DMS 273 (cell line): ENCODE measurements around the gene DNA2.

ENCODE experiments used
- DNase-seq: peaks from one replicate; lab custom pipeline; 2025; ENCODE audit not compliant: unreplicated experiment; lab: John Stamatoyannopoulos, UW

Gene DNA2

GRCh38 chr10:68365611-68366010 lies 106.2 kb downstream of the DNA2 start:
- no peak for DNase-seq

GRCh38 chr10:68364101-68364886 lies 107.5 kb downstream of the DNA2 start:
- no peak for DNase-seq
